ENCODE data around the gene QSOX1.

QSOX1 gene

DNA sequence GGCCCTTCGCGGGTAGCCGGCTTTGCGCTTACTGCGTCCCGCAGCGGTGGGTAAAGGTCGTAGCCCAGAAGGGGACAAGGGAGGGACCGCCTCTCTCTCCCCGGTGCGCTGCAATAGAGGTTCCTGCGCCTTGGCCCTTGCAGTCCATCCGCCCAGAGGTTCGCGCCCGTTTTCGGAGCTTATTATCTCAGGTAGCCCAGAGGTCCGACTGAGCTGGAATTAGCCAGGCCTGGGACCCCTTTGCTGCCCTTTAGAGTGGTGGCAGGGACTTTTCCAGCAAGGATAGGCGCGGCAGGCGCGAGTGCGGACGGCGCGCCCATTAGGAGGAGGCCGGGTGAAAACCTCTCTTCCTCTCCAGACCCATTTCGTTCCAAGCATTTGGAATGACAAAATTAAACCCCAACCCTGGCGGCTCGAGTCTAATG is 80.4 kb downstream of the QSOX1 start:
- no peak overlapping the region for H3K4me3 ChIP-seq (ENCODE audit: low read depth, low read length)
- DNase-seq (ENCODE audit: low read depth) = no peak
- TF ChIP-seq CTCF (IDR thresholded peaks at IDR 0.05; ENCODE audit: control insufficient read depth, extremely low read depth, insufficient read depth) = no peak

- no peak overlapping the region for H3K4me3 ChIP-seq (ENCODE audit: low read depth, low read length)
- no peak for DNase-seq (ENCODE audit: low read depth)
Observed at GRCh38 chr1:180235502-180236239, 81.0 kb downstream of the QSOX1 start.

GRCh38 chr1:180236698-180237509 is 82.2 kb downstream of the QSOX1 start:
- H3K4me3 ChIP-seq (ENCODE audit: low read depth, low read length) = no peak overlapping the region
- no peak for TF ChIP-seq CTCF (IDR thresholded peaks at IDR 0.05; ENCODE audit: control insufficient read depth, extremely low read depth, insufficient read depth)
- DNase-seq (ENCODE audit: low read depth) = no peak

More at GRCh38 chr1:180235502-180236239, 81.0 kb downstream of the QSOX1 start:
- no peak for TF ChIP-seq CTCF (IDR thresholded peaks at IDR 0.05; ENCODE audit: control insufficient read depth, extremely low read depth, insufficient read depth)

- DNase-seq (ENCODE audit: low read depth) = no peak
- no peak overlapping the region for H3K4me3 ChIP-seq (ENCODE audit: low read depth, low read length)
- no peak for TF ChIP-seq CTCF (IDR thresholded peaks at IDR 0.05; ENCODE audit: control insufficient read depth, extremely low read depth, insufficient read depth)
Observed at GRCh38 chr1:180237869-180238476, 83.3 kb downstream of the QSOX1 start.

DNA sequence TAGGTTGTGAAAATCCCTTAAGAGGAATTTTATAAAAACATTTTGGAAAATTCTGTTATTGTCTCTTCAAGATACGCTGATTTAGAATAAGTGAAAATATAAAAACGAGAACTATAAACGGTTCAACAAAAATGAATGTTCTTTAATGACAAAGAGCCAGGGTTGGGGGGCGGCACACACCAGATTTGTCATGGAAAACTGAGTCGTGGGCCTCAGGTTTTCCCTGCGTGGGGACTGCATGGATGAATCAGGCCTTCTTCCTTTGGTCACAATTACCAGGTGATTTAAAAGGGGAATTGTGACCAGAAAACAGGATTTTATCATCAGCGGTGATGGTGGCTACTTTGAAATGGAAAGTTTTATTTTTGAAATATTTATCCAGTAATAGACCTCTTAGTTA is 84.0 kb downstream of the QSOX1 start:
- TF ChIP-seq CTCF (IDR thresholded peaks at IDR 0.05; ENCODE audit: control insufficient read depth, extremely low read depth, insufficient read depth) = no peak
- no peak overlapping the region for H3K4me3 ChIP-seq (ENCODE audit: low read depth, low read length)
- no peak for DNase-seq (ENCODE audit: low read depth)

- H3K4me3 ChIP-seq (ENCODE audit: low read depth, low read length) = no peak overlapping the region
- no peak for DNase-seq (ENCODE audit: low read depth)
- TF ChIP-seq CTCF (IDR thresholded peaks at IDR 0.05; ENCODE audit: control insufficient read depth, extremely low read depth, insufficient read depth) = no peak
Observed at GRCh38 chr1:180239145-180240096, 84.8 kb downstream of the QSOX1 start.
